Liver (tissue), 9 donors: ENCODE results near the gene OR1F1. TPM values are rescaled to one million over a fixed set of nuclear protein-coding genes. Genes with fewer than 3 reads are reported as not detected.
A peak's percentile ranks its signal among the peaks of the same experiment; 100 is the strongest.

ENCODE experiments used
- DNase-seq: peaks from one replicate; pipeline ENCODE4 v3.0.0-alpha.2; 2017; ENCODE audit warnings: low spot score
- H3K27ac ChIP-seq, 2 donors: one replicate each; pipeline ENCODE4 v1.7.0; 2013; ENCODE audit warnings: inconsistent platforms in 2 of 2, low read length in 2 of 2, control low read depth in 1 of 2, low read depth in 1 of 2, mild to moderate bottlenecking in 1 of 2
- H3K27me3 ChIP-seq, 4 donors: one replicate each; pipeline versions ENCODE4 v1.6.1 to v1.7.0; 2013; ENCODE audit warnings: low read length in 3 of 4, inconsistent platforms in 1 of 4, mild to moderate bottlenecking in 1 of 4, moderate library complexity in 1 of 4; ENCODE audit not compliant: control insufficient read depth in 4 of 4, insufficient read depth in 4 of 4
- H3K36me3 ChIP-seq, 4 donors: one replicate each; pipeline versions ENCODE4 v1.6.1 to v1.7.0; 2013; ENCODE audit warnings: low read length in 3 of 4, mild to moderate bottlenecking in 3 of 4, low read depth in 1 of 4, moderate library complexity in 1 of 4; ENCODE audit not compliant: control insufficient read depth in 4 of 4, insufficient read depth in 3 of 4
- H3K4me1 ChIP-seq, 4 donors: one replicate each; pipeline versions ENCODE4 v1.6.1 to v1.7.0; 2013; ENCODE audit warnings: low read length in 3 of 4, mild to moderate bottlenecking in 3 of 4, moderate library complexity in 1 of 4; ENCODE audit not compliant: control insufficient read depth in 4 of 4, insufficient read depth in 4 of 4
- H3K4me3 ChIP-seq, 3 donors: one replicate each; pipeline versions ENCODE4 v1.6.1 to v1.7.0; 2013; ENCODE audit warnings: low read length in 3 of 3, control low read depth in 1 of 3, low read depth in 1 of 3, mild to moderate bottlenecking in 1 of 3
- H3K9ac ChIP-seq, 2 donors: one replicate each; pipeline ENCODE4 v1.7.0; 2013; ENCODE audit warnings: low read length in 2 of 2, mild to moderate bottlenecking in 2 of 2, moderate library complexity in 2 of 2, control low read depth in 1 of 2, low read depth in 1 of 2
- H3K9me3 ChIP-seq, 4 donors: one replicate each; pipeline versions ENCODE4 v1.6.1 to v1.7.0; 2013; ENCODE audit warnings: low read length in 3 of 4; ENCODE audit not compliant: control insufficient read depth in 4 of 4
- EGR1 ChIP-seq, 2 donors: IDR thresholded peaks; 2 replicates each; pipeline ENCODE4 v1.6.1; 2016 to 2018; ENCODE audit warnings: antibody characterized with exemption in 2 of 2, low read depth in 2 of 2
- FOXA1 ChIP-seq: IDR thresholded peaks from 2 replicates; pipeline ENCODE4 v1.6.1; 2016; ENCODE audit warnings: antibody characterized with exemption
- FOXA2 ChIP-seq: IDR thresholded peaks from 2 replicates; pipeline ENCODE4 v1.6.1; 2016; ENCODE audit warnings: antibody characterized with exemption
- GABPA ChIP-seq, 2 donors: IDR thresholded peaks in 1 of 2; conservative IDR thresholded peaks in 1 of 2; 2 replicates each; pipeline ENCODE4 v1.6.1; 2016; ENCODE audit warnings: antibody characterized with exemption in 2 of 2, mild to moderate bottlenecking in 1 of 2, moderate library complexity in 1 of 2
- HNF4A ChIP-seq, 2 donors: conservative IDR thresholded peaks; 2 replicates each; pipeline ENCODE4 v1.6.1; 2016; ENCODE audit warnings: antibody characterized with exemption in 2 of 2, mild to moderate bottlenecking in 2 of 2
- HNF4G ChIP-seq: IDR thresholded peaks from 2 replicates; pipeline ENCODE4 v1.6.1; 2016; ENCODE audit warnings: antibody characterized with exemption
- JUND ChIP-seq, 2 donors: IDR thresholded peaks; 2 replicates each; pipeline ENCODE4 v1.6.1; 2016; ENCODE audit warnings: antibody characterized with exemption in 2 of 2
- NR2F2 ChIP-seq: IDR thresholded peaks from 2 replicates; pipeline ENCODE4 v1.6.1; 2016; ENCODE audit warnings: antibody characterized with exemption
- RAD21 ChIP-seq, 2 donors: IDR thresholded peaks; 2 replicates each; pipeline ENCODE4 v1.6.1; 2016; ENCODE audit warnings: antibody characterized with exemption in 2 of 2, mild to moderate bottlenecking in 2 of 2
- RXRA ChIP-seq, 2 donors: IDR thresholded peaks; 2 replicates each; pipeline ENCODE4 v1.6.1; 2017 to 2018; ENCODE audit warnings: antibody characterized with exemption in 2 of 2, mild to moderate bottlenecking in 1 of 2
- SP1 ChIP-seq: IDR thresholded peaks from 2 replicates; pipeline ENCODE4 v1.6.1; 2018; ENCODE audit warnings: antibody characterized with exemption, mild to moderate bottlenecking
- TAF1 ChIP-seq: conservative IDR thresholded peaks from 2 replicates; pipeline ENCODE4 v1.6.1; 2016; ENCODE audit warnings: antibody characterized with exemption, mild to moderate bottlenecking
- YY1 ChIP-seq: IDR thresholded peaks from 2 replicates; pipeline ENCODE4 v1.6.1; 2016; ENCODE audit warnings: antibody characterized with exemption, mild to moderate bottlenecking
- WGBS: extraction: QIAGEN DNeasy Blood & Tissue Kit; methylation state at CpG from one replicate; pipeline ENCODE4 v1.1.7; 2013; 5-methylcytosine and 5-hydroxymethylcytosine counted together
- polyA plus RNA-seq, 2 donors: library from polyadenylated mRNA; stranded (reverse) in 1 of 2; unstranded in 1 of 2; fragments of 200-250 nt in 1 of 2; fragments of >200 nt in 1 of 2; fragmentation: Nextera tagmentation in 1 of 2; extraction: Ambion mirVana in 1 of 2; gene quantifications; one replicate each; pipeline versions ENCODE4 v1.2.1 to v1.2.3, GENCODE V29; 2013 to 2015
- total RNA-seq, 2 donors: library from RNA; depleted of rRNA; stranded (reverse); fragments of >200 nt; gene quantifications; one replicate each; pipeline ENCODE4 v1.2.3, GENCODE V29; 2014
- TF ChIP-seq, protein P1 (sequence below): IDR thresholded peaks from 2 replicates; pipeline ENCODE4 v1.6.1; 2016; ENCODE audit warnings: antibody characterized with exemption
- TF ChIP-seq, protein P2 (sequence below): fragments of 150-350 bp; IDR thresholded peaks from 2 replicates; pipeline ENCODE4 v1.5.1; 2017; ENCODE audit warnings: improper control_type of control experiment, low read depth, low read length; ENCODE audit not compliant: missing input control
- TF ChIP-seq, protein P3 (sequence below): IDR thresholded peaks from 2 replicates; pipeline ENCODE4 v1.6.1; 2016; ENCODE audit warnings: antibody characterized with exemption
- TF ChIP-seq, protein P4 (sequence below): IDR thresholded peaks from 2 replicates; pipeline ENCODE4 v1.6.1; 2016; ENCODE audit warnings: antibody characterized with exemption, mild to moderate bottlenecking
- donor health status: healthy.
- donor health status: healthy.
- donor health status: healthy.
- donor health status: healthy.
- donor health status: healthy.

The OR1F1 gene
- not detected for total RNA-seq
- polyA plus RNA-seq, result not detected

DNA sequence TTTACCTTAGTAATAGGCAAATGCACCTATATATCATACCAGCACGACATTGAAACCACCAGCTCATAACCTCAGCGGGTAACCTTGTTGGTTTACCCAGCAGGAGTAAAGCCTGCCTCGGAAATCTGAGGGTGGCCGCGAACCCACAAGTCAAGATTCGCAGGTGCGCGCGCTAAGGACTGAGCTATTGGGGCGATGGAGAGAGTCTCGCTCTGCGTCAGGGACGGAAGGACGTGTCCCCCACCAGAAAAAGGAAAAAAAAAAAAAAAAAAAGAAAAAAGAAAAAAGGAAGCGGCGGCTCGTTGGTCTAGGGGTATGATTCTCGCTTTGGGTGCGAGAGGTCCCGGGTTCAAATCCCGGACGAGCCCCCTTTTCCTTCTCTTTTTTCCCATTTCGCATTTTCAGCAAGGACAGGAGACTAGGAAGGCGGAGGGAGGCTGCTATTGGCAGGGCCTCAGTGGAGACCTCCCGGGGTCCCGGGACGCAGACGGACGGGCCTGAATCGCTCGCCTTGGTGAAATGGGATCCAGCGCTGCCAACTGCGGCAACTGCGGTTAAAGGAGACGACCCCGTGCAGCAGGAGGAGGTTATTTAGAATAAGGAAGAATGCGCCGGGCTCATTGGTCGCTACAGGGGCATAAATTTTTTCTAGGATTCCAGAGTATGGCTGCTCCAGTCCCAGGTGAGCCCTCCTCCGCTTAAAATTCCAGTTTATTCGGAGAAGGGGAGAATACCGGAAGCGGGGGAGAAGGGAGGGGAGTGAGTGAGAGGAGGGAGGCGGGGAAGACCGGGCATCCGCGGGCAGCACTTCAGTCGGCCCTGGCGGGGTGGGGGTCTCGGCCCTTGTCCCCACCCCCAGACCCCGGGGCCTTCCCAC lies at the start of gene OR1F1:
TSS of gene OR1F1 (plus strand) at position 407 of the 877 bp plus-strand sequence.
- no peak within 1 kb of the TSS for H3K27ac ChIP-seq
- no peak for DNase-seq
- no peak for TF ChIP-seq HNF4A (conservative IDR thresholded peaks at IDR 0.05)
- TF ChIP-seq, protein P1, sequence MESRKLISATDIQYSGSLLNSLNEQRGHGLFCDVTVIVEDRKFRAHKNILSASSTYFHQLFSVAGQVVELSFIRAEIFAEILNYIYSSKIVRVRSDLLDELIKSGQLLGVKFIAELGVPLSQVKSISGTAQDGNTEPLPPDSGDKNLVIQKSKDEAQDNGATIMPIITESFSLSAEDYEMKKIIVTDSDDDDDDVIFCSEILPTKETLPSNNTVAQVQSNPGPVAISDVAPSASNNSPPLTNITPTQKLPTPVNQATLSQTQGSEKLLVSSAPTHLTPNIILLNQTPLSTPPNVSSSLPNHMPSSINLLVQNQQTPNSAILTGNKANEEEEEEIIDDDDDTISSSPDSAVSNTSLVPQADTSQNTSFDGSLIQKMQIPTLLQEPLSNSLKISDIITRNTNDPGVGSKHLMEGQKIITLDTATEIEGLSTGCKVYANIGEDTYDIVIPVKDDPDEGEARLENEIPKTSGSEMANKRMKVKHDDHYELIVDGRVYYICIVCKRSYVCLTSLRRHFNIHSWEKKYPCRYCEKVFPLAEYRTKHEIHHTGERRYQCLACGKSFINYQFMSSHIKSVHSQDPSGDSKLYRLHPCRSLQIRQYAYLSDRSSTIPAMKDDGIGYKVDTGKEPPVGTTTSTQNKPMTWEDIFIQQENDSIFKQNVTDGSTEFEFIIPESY, result no peak
- TF ChIP-seq GABPA (IDR thresholded peaks at IDR 0.05 in 1 of 2, conservative IDR thresholded peaks at IDR 0.05 in 1 of 2), result no peak
- TF ChIP-seq TAF1, result no peak
- TF ChIP-seq, protein P2, sequence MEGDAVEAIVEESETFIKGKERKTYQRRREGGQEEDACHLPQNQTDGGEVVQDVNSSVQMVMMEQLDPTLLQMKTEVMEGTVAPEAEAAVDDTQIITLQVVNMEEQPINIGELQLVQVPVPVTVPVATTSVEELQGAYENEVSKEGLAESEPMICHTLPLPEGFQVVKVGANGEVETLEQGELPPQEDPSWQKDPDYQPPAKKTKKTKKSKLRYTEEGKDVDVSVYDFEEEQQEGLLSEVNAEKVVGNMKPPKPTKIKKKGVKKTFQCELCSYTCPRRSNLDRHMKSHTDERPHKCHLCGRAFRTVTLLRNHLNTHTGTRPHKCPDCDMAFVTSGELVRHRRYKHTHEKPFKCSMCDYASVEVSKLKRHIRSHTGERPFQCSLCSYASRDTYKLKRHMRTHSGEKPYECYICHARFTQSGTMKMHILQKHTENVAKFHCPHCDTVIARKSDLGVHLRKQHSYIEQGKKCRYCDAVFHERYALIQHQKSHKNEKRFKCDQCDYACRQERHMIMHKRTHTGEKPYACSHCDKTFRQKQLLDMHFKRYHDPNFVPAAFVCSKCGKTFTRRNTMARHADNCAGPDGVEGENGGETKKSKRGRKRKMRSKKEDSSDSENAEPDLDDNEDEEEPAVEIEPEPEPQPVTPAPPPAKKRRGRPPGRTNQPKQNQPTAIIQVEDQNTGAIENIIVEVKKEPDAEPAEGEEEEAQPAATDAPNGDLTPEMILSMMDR, result no peak
- TF ChIP-seq, protein P3, sequence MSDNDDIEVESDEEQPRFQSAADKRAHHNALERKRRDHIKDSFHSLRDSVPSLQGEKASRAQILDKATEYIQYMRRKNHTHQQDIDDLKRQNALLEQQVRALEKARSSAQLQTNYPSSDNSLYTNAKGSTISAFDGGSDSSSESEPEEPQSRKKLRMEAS, result no peak
- TF ChIP-seq, protein P4, sequence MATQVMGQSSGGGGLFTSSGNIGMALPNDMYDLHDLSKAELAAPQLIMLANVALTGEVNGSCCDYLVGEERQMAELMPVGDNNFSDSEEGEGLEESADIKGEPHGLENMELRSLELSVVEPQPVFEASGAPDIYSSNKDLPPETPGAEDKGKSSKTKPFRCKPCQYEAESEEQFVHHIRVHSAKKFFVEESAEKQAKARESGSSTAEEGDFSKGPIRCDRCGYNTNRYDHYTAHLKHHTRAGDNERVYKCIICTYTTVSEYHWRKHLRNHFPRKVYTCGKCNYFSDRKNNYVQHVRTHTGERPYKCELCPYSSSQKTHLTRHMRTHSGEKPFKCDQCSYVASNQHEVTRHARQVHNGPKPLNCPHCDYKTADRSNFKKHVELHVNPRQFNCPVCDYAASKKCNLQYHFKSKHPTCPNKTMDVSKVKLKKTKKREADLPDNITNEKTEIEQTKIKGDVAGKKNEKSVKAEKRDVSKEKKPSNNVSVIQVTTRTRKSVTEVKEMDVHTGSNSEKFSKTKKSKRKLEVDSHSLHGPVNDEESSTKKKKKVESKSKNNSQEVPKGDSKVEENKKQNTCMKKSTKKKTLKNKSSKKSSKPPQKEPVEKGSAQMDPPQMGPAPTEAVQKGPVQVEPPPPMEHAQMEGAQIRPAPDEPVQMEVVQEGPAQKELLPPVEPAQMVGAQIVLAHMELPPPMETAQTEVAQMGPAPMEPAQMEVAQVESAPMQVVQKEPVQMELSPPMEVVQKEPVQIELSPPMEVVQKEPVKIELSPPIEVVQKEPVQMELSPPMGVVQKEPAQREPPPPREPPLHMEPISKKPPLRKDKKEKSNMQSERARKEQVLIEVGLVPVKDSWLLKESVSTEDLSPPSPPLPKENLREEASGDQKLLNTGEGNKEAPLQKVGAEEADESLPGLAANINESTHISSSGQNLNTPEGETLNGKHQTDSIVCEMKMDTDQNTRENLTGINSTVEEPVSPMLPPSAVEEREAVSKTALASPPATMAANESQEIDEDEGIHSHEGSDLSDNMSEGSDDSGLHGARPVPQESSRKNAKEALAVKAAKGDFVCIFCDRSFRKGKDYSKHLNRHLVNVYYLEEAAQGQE, result no peak
- TF ChIP-seq JUND (IDR thresholded peaks at IDR 0.05), result no peak
- no peak for TF ChIP-seq HNF4G
- no peak for TF ChIP-seq YY1
- TF ChIP-seq FOXA1, result no peak
- TF ChIP-seq RAD21 (IDR thresholded peaks at IDR 0.05), result no peak
- TF ChIP-seq SP1, result no peak
- H3K4me1 ChIP-seq, result peaks cover 2 to 16% (median 5%) of the 10 kb centered on the region in 4 donors
- peaks cover 3 to 19% (median 11%) of the 10 kb centered on the region in 4 donors for H3K27me3 ChIP-seq
- H3K9me3 ChIP-seq, result peaks cover 2 to 14% (median 3%) of the 10 kb centered on the region in 4 donors
- H3K4me3 ChIP-seq, result peak within 1 kb of the TSS in 1 of 3 donors; percentile 2
- no peaks in the 10 kb centered on the region for H3K36me3 ChIP-seq
- no peak within 1 kb of the TSS for H3K9ac ChIP-seq
- 5% methylated on average over 51 of the region's 51 CpGs for WGBS

DNA sequence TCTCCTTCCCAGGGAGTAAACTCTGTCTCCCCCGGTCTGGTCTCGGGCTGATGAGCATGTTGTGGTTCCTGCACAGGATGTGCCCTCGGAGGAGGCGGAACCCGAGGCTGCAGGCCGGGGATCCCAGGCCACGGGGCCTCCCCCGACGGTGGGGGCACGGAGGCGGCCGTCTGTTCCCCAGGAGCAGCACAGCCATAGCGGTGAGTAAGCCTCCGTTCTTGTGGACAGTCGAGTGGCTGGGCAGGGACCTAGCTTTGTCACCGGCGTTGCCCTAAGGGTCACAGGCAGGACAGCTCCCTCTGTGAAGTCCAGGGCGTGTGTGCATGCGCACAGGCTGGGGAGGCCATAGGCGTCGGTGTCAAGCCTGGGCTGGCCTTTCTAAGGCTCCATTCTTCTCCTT lies 49.7 kb upstream of the OR1F1 start:
- 91% methylated on average over 21 of the region's 21 CpGs for WGBS
- Histone ChIP-seq H3K4me1 (peaks cover 6 to 25% (median 21%) of the 10 kb centered on the region in 4 donors), H3K36me3 (peaks cover 0 to 35% (median 7%) of the 10 kb centered on the region in 4 donors), H3K9me3 (no peaks in the 10 kb centered on the region), H3K9ac (no peak overlapping the region), H3K27ac (no peak overlapping the region), H3K27me3 (no peaks in the 10 kb centered on the region), H3K4me3 (no peak overlapping the region)
- DNase-seq, result no peak
- TF ChIP-seq JUND (IDR thresholded peaks at IDR 0.05) (no peak), YY1 (no peak), FOXA2 (no peak), EGR1 (IDR thresholded peaks at IDR 0.05; ENCODE audit: low read depth in 2 of 2) (no peak), FOXA1 (no peak), SP1 (no peak), HNF4A (conservative IDR thresholded peaks at IDR 0.05) (no peak), TAF1 (no peak), NR2F2 (no peak), HNF4G (no peak), RXRA (IDR thresholded peaks at IDR 0.05) (no peak)
- TF ChIP-seq, protein P3, result no peak
- TF ChIP-seq, protein P2, result no peak
- TF ChIP-seq, protein P1, result no peak
